MCF 10A (cell line): ENCODE measurements around the gene WFS1. TPM values are rescaled to one million over a fixed set of nuclear protein-coding genes. Genes with fewer than 3 reads are reported as not detected.

Experiments
- BruUV-seq: library from RNA; stranded (reverse); fragments of 400-500 nt; replicated peaks from 2 replicates; lab custom pipeline; 2021; lab: Mats Ljungman, UMichigan
- CTCF ChIA-PET: fragments of 300-600 bp; sonication (Branson Sonifier 250); formaldehyde crosslinking; extraction: SDS; loops from one replicate; lab custom pipeline; 2021; ENCODE audit warnings: antibody characterized with exemption, inconsistent platforms; lab: Yijun Ruan, JAX
- POLR2A ChIA-PET: fragments of 300-600, 350-650 bp; sonication (Branson Sonifier 250); formaldehyde crosslinking; extraction: SDS; loops from one replicate; lab custom pipeline; 2020; ENCODE audit warnings: antibody characterized with exemption, inconsistent platforms; lab: Yijun Ruan, JAX
- DNase-seq: peaks from one replicate; pipeline ENCODE4 v3.0.0-alpha.2; 2018; ENCODE audit not compliant: unreplicated experiment
- H3K27ac Mint-ChIP-seq: one replicate; pipeline ENCODE4 v1.8.0; 2022; ENCODE audit warnings: mild to moderate bottlenecking, low read depth, mixed read lengths; ENCODE audit not compliant: unreplicated experiment
- H3K27me3 Mint-ChIP-seq: one replicate; pipeline ENCODE4 v1.8.0; 2022; ENCODE audit warnings: mixed read lengths; ENCODE audit not compliant: insufficient read depth, unreplicated experiment
- H3K36me3 Mint-ChIP-seq: one replicate; pipeline ENCODE4 v1.8.0; 2022; ENCODE audit warnings: mild to moderate bottlenecking, moderate library complexity, mixed read lengths; ENCODE audit not compliant: insufficient read depth, unreplicated experiment
- H3K4me1 Mint-ChIP-seq: one replicate; pipeline ENCODE4 v1.8.0; 2022; ENCODE audit warnings: mixed read lengths; ENCODE audit not compliant: insufficient read depth, unreplicated experiment
- H3K4me3 Mint-ChIP-seq: one replicate; pipeline ENCODE4 v1.8.0; 2022; ENCODE audit warnings: mild to moderate bottlenecking, moderate library complexity, mixed read lengths; ENCODE audit not compliant: unreplicated experiment
- H3K9me3 Mint-ChIP-seq: one replicate; pipeline ENCODE4 v1.8.0; 2022; ENCODE audit warnings: mixed read lengths; ENCODE audit not compliant: unreplicated experiment
- intact Hi-C: fragments of 100-400 bp; cut with micrococcal nuclease; formaldehyde crosslinking; loops from 2 replicates; pipeline ENCODE4 v1.14.1; 2022
- total RNA-seq: library from RNA; stranded (reverse); gene quantifications from 2 replicates; pipeline ENCODE4 v1.2.3, GENCODE V29; 2022
- TF ChIP-seq, protein P1 (sequence below): fragments of 200-600 bp; IDR thresholded peaks from one replicate; pipeline ENCODE4 v1.8.0; 2022; ENCODE audit warnings: antibody characterized with exemption, mild to moderate bottlenecking; ENCODE audit not compliant: unreplicated experiment

WFS1 gene
- total RNA-seq, 1 experiment from 2014 or later = 41.7 TPM

DNA sequence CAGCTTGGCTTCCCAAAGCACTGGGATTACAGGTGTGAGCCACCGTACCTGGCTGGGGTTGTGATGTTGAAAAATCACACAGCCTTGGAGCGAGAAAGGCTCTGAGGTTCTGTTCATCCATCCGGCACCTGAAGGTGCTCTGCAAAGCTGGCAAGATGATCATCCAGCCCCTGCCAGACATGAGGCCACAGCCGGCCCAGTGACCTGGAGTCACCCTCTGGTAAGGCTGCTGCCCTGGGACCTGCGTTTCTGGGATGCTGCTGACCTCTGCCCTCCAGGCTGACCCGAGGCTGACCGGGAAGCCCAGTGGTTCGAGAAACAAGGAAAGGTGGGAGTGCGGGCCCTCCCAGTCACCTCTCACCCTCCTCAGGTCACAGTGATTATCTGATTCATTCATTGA, 13.5 kb upstream of the WFS1 start:
- Mint-ChIP-seq H3K27me3 (no peaks in the 10 kb centered on the region), H3K4me1 (no peaks in the 10 kb centered on the region), H3K9me3 (no peaks in the 10 kb centered on the region), H3K36me3 (no peaks in the 10 kb centered on the region), H3K27ac (no peak overlapping the region), H3K4me3 (no peak overlapping the region)
- TF ChIP-seq, protein P1, sequence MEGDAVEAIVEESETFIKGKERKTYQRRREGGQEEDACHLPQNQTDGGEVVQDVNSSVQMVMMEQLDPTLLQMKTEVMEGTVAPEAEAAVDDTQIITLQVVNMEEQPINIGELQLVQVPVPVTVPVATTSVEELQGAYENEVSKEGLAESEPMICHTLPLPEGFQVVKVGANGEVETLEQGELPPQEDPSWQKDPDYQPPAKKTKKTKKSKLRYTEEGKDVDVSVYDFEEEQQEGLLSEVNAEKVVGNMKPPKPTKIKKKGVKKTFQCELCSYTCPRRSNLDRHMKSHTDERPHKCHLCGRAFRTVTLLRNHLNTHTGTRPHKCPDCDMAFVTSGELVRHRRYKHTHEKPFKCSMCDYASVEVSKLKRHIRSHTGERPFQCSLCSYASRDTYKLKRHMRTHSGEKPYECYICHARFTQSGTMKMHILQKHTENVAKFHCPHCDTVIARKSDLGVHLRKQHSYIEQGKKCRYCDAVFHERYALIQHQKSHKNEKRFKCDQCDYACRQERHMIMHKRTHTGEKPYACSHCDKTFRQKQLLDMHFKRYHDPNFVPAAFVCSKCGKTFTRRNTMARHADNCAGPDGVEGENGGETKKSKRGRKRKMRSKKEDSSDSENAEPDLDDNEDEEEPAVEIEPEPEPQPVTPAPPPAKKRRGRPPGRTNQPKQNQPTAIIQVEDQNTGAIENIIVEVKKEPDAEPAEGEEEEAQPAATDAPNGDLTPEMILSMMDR = no peak
- POLR2A ChIA-PET = no interaction called here
- intact Hi-C loops = no loop called here
- CTCF ChIA-PET = interaction anchor here (1.1 to 11.4 kb wide), 3 partner anchors 10 to 74 kb away, joined by 4 to 522 read pairs (median 41); no protein-coding TSS in a partner anchor
- DNase-seq = no peak
- BruUV-seq = no TSS peak

DNA sequence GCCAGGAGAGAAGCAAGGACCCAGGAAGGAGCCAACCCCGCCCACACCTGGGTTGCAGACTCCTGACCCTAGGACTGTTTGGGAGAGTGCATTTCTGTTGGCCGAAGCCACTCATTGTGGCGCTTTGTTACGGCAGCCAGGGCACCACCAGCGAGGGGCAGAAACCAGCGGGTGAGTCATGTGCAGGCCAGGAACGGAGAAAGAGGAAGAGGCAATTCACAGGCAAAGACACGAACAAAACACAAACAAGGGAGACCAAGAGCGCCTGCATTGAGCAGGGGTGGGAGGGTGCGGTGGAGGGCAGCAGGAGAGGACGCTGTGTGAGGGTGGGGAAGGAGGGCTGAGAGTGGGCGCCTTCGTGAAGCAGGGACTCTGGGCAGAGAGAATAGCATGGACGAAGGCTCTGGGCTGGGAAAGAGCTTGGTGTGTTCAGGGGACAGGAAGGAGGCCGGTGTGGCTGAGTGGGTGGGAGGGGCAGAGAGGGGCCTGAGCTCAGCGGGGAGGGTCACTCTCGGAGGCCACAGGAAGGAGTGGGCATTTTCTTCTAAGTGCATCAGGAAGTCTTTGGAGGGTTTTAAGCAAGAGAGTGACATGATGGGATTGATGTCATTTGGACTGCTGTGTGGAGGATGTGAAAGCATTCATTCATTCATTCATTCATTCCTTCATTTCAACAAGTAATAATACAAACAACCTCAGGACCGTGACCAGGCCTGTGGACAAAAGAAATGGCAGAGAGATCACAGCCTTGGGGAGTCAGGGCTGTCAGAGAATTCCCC, 12.2 kb upstream of the WFS1 start:
- Mint-ChIP-seq H3K4me1 (no peaks in the 10 kb centered on the region), H3K27me3 (no peaks in the 10 kb centered on the region), H3K36me3 (no peaks in the 10 kb centered on the region), H3K9me3 (no peaks in the 10 kb centered on the region), H3K27ac (no peak overlapping the region), H3K4me3 (no peak overlapping the region)
- TF ChIP-seq, protein P1 = no peak
- BruUV-seq = no TSS peak
- no peak for DNase-seq
- ChIA-PET CTCF (interaction anchor here (1.9 to 5.0 kb wide), 2 partner anchors 8 to 73 kb away, joined by 8 to 41 read pairs; no protein-coding TSS in a partner anchor), POLR2A (no interaction called here)
- intact Hi-C loops = no loop called here

DNA sequence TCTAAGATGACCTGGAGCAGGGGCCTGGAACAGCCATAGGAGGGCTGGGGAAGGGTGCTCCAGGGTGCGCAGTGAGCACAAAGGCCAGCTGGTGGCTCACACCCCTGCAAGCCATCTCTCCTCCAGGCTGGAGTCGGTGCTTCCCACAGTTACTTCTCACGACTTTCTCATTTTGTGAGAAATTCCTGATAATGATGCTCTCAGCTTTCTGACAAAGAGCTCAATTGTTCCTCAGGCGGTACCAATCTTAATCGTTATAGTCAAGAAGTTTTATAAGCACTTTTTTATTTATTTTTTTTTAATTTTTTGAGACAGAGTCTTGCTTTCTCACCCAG, 11.7 kb upstream of the WFS1 start:
- no peaks in the 10 kb centered on the region for H3K27me3 Mint-ChIP-seq
- H3K4me3 Mint-ChIP-seq = no peak overlapping the region
- DNase-seq = no peak
- intact Hi-C loops = no loop called here
- no peak overlapping the region for H3K27ac Mint-ChIP-seq
- ChIA-PET CTCF (interaction anchor here (1.9 to 5.0 kb wide), 2 partner anchors 8 to 72 kb away, joined by 8 to 41 read pairs; no protein-coding TSS in a partner anchor), POLR2A (no interaction called here)
- no peaks in the 10 kb centered on the region for H3K36me3 Mint-ChIP-seq
- H3K4me1 Mint-ChIP-seq = no peaks in the 10 kb centered on the region
- no peaks in the 10 kb centered on the region for H3K9me3 Mint-ChIP-seq
- no TSS peak for BruUV-seq
- TF ChIP-seq, protein P1 = no peak

DNA sequence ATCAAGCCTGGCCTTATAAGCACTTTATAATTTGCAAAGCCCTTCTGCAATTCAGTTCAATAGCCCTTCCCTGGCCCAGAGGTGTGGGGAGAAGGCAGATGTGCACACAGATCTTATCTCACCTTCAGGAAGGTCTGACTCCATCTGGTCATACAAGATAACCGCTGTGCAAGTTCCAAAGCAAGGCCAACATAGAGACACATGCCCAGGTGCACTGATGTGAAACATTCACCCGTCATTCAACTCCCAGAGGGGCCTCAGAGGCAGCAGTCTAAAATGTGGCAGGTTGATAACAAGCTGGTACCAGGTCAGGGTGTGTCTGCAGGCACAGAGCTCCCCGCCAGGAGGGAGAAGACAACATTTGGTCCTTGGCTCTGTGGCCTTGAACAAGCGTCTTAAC, 10.9 kb upstream of the WFS1 start:
- POLR2A ChIA-PET = no interaction called here
- Mint-ChIP-seq H3K9me3 (no peaks in the 10 kb centered on the region), H3K4me1 (no peaks in the 10 kb centered on the region)

More for the DNA sequence above, 10.9 kb upstream of the WFS1 start:
- BruUV-seq = no TSS peak
- no peaks in the 10 kb centered on the region for H3K36me3 Mint-ChIP-seq
- TF ChIP-seq, protein P1 = no peak
- CTCF ChIA-PET = interaction anchor here (1.9 to 5.0 kb wide), 2 partner anchors 9 to 72 kb away, joined by 8 to 41 read pairs; no protein-coding TSS in a partner anchor
- no peak overlapping the region for H3K27ac Mint-ChIP-seq
- H3K27me3 Mint-ChIP-seq = no peaks in the 10 kb centered on the region
- no peak for DNase-seq
- no peak overlapping the region for H3K4me3 Mint-ChIP-seq
- intact Hi-C loops = no loop called here
